ENCODE data around the gene SAPCD2. TPM values are rescaled to one million over a fixed set of nuclear protein-coding genes. Genes with fewer than 3 reads are reported as not detected.

The SAPCD2 gene
- total RNA-seq, 1 experiment from 2014 or later = 29.8 TPM

DNA sequence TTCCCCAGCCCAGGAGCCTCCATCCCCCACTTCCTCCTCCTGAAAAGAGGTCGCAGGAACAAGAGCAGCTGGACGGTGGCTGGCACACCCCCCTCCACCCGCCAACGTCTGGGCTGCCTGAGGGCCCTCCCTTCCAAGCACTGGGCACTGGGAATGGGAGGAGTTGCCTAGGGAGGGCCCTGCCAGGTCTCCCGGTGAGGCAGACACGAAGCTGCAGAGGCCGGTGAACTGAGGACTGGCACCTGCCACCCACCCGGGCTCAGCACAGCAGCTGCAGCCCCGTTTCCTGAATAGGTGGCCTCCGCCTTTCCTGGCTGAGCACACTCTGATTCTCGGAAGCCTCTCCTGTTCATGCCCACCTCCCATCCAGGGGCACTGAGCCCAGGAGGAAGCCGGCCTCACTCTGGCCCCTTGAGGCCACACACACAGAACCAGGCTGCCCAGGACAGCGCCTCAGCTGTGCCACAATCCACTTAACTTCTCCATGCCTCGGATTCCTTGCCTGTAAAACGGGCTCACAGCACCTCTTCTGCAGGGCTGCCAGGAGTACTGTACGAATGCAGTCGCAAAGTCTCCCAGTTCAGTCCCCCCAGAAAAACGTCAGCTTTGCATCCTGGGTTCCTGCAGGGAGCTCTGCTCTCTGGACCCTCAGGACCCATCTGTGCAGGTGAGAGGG, 25.7 kb downstream of the SAPCD2 start:
- Histone ChIP-seq H3K4ac (ENCODE audit: low read depth, low read length) (no peak overlapping the region), H4K20me1 (ENCODE audit: control insufficient read depth, insufficient read depth, insufficient read length) (no peaks in the 10 kb centered on the region), H3K23me2 (ENCODE audit: insufficient read length, low read depth, low read length, poor library complexity, severe bottlenecking) (peaks cover 11% of the 10 kb centered on the region), H2BK120ac (ENCODE audit: low read depth, low read length, poor library complexity, severe bottlenecking) (no peak overlapping the region), H2AK5ac (ENCODE audit: insufficient read length, low read length) (no peak overlapping the region), H2BK20ac (ENCODE audit: low read depth, low read length, poor library complexity, severe bottlenecking) (no peak overlapping the region), H2BK15ac (ENCODE audit: low read depth, low read length) (no peak overlapping the region), H3K79me2 (ENCODE audit: insufficient read depth, low read length) (peaks cover 2% of the 10 kb centered on the region; the same call in 1 of the 2 replicates), H3K14ac (ENCODE audit: insufficient read depth, low read length) (no peak overlapping the region), H2BK12ac (ENCODE audit: insufficient read length, low read depth, low read length) (no peak overlapping the region), H4K8ac (replicated peaks; ENCODE audit: insufficient read length, low read depth, low read length) (no peak overlapping the region), H3T11ph (ENCODE audit: low read length) (no peak overlapping the region), H3K27ac (ENCODE audit: insufficient read length, low read depth, low read length) (no peak overlapping the region), H2BK5ac (ENCODE audit: insufficient read length, low read length) (no peak overlapping the region), H3K23ac (ENCODE audit: insufficient read length, low read depth, low read length) (no peak overlapping the region), H3K18ac (ENCODE audit: insufficient read length, low read depth, low read length) (no peak overlapping the region), H3K79me1 (ENCODE audit: insufficient read depth, low read depth, low read length, poor library complexity, severe bottlenecking) (no peaks in the 10 kb centered on the region), H4K5ac (ENCODE audit: insufficient read length, low read depth, low read length) (no peak overlapping the region), H3K4me1 (ENCODE audit: insufficient read depth, low read length) (no peaks in the 10 kb centered on the region), H3K56ac (ENCODE audit: insufficient read length, low read depth, low read length) (no peak overlapping the region), H2AFZ (ENCODE audit: low read length) (no peak overlapping the region), H4K91ac (ENCODE audit: insufficient read length, low read depth, low read length) (no peak overlapping the region), H3K27me3 (ENCODE audit: insufficient read depth, low read length) (peaks cover 6% of the 10 kb centered on the region; the same call in 1 of the 2 replicates), H3K9me3 (ENCODE audit: control insufficient read depth, low read depth, low read length) (no peaks in the 10 kb centered on the region), H3K4me2 (ENCODE audit: insufficient read depth, insufficient read length, low read length) (peak overlapping the region; percentile 58), H3K9ac (ENCODE audit: extremely low read depth, insufficient read length, low read length) (no peak overlapping the region)
- WGBS (ENCODE audit: extremely low coverage, insufficient read length, low lambda C conversion rate) = no CpG with 5 or more reads among the region's 18 CpGs
- Mint-ChIP-seq H3K4me3 (peak overlapping the region; percentile 65 to 80), H3K4me1 (peaks cover 5 to 9% of the 10 kb centered on the region in 2 experiments), H3K27ac (no peak overlapping the region), H3K9me3 (no peaks in the 10 kb centered on the region), H3K36me3 (ENCODE audit: insufficient read depth in 1 of 3, low read depth in 3 of 3) (peaks cover 0 to 2% (median 0%) of the 10 kb centered on the region in 3 experiments; a peak in 1 of 7 replicates), H3K27me3 (ENCODE audit: low read depth) (peaks cover 37% of the 10 kb centered on the region)
- TF ChIP-seq CTCF (conservative IDR thresholded peaks at IDR 0.05) = no peak
- DNase-seq = no peak

All from H9 (cell line).